GM12878 (cell line): ENCODE results near the gene NFKBIA. TPM values are rescaled to one million over a fixed set of nuclear protein-coding genes. Genes with fewer than 3 reads are reported as not detected.

Experiments
- BCLAF1 ChIP-seq: fragments of 450-650 bp; IDR thresholded peaks from 2 replicates; pipeline ENCODE4 v1.6.1; 2017; ENCODE audit warnings: antibody characterized with exemption, mild to moderate bottlenecking, moderate library complexity
- CHD2 ChIP-seq: IDR thresholded peaks from 2 replicates; pipeline ENCODE4 v1.6.1; 2011; ENCODE audit warnings: low read depth, low read length, improper control_type of control experiment, borderline replicate concordance
- EZH2 ChIP-seq: IDR thresholded peaks from 2 replicates; pipeline ENCODE4 v1.6.1; 2012; ENCODE audit warnings: low read depth, mild to moderate bottlenecking, control low read depth, inconsistent platforms, low read length, borderline replicate concordance; ENCODE audit not compliant: control insufficient read depth
- IRF5 ChIP-seq: fragments of 450-650 bp; IDR thresholded peaks from 2 replicates; pipeline ENCODE4 v1.6.1; 2017; ENCODE audit warnings: borderline replicate concordance
- KAT2A ChIP-seq: conservative IDR thresholded peaks from 2 replicates; pipeline ENCODE4 v1.6.1; 2011; ENCODE audit warnings: low read depth, low read length; ENCODE audit not compliant: control insufficient read depth
- PML ChIP-seq: IDR thresholded peaks from 2 replicates; pipeline ENCODE4 v1.6.1; 2012; ENCODE audit warnings: low read length, inconsistent platforms
- RBBP5 ChIP-seq: fragments of 200-600 bp; sonication (generic); conservative IDR thresholded peaks from 2 replicates; pipeline ENCODE4 v1.6.1; 2016
- ZNF217 ChIP-seq: fragments of 450-650 bp; IDR thresholded peaks from 2 replicates; pipeline ENCODE4 v1.6.1; 2017; ENCODE audit warnings: antibody characterized with exemption, mild to moderate bottlenecking
- polyA plus RNA-seq, 11 experiments: library from polyadenylated mRNA; depleted of rRNA in 4 of 11; unstranded in 6 of 11; stranded (reverse) in 5 of 11; fragments of >200 nt; fragmentation: Nextera tagmentation in 4 of 11; fragmentation: Illumina TruSeq in 1 of 11; extraction: Ambion mirVana in 4 of 11; extraction: Trizol in 1 of 11; gene quantifications; 1 replicate in 1 of 11; 2 replicates in 10 of 11; pipeline versions ENCODE4 v1.2.1 to v1.2.3, GENCODE V29; 2011 to 2016; ENCODE audit warnings: inconsistent platforms in 2 of 11, missing spikeins in 2 of 11, low read depth in 1 of 11
- total RNA-seq, 4 experiments: library from RNA; depleted of rRNA in 3 of 4; stranded (reverse); fragments of >200 nt in 3 of 4; fragmentation: Illumina TruSeq in 1 of 4; extraction: Trizol in 1 of 4; gene quantifications; 2 replicates each; pipeline versions ENCODE4 v1.2.1 to v1.2.3, GENCODE V29; 2013 to 2021

The NFKBIA gene
- total and polyA plus RNA-seq, 10 of the 15 experiments (the other 5 are each of a cell fraction or from before 2014, with no cell fraction given) = 123 to 419 (median 267) TPM

DNA sequence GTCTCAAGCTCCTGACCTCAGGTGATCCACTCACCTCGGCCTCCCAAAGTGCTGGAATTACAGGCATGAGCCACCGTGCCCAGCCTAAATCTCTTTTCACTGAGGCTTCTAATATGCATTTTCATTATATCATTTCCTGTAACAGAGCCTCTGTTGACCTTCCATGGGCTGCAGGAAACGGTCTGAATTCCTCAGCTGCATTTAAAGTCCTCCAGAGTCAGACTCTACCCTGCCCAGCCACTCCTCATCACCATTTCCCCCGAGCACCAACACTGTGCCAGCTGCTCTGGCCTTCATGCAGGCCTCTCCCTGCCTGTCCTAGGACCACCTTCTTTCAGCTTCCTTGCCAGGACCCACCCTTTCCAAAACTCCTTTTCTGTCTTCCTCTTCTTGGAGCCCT lies 9.8 kb upstream of the NFKBIA start (continued):
- no peak for TF ChIP-seq PML
- no peak for TF ChIP-seq EZH2
- TF ChIP-seq BCLAF1 = no peak
- TF ChIP-seq ZNF217 = no peak
- no peak for TF ChIP-seq CHD2
- TF ChIP-seq RBBP5 = no peak
- TF ChIP-seq KAT2A = no peak
- TF ChIP-seq IRF5 = no peak
